ENCODE measurements around the gene HGS.

The HGS gene

GRCh38 chr17:81715872-81716673 lies 32.3 kb downstream of the HGS start:
- Mint-ChIP-seq H3K9me3 (no peaks in the 10 kb centered on the region), H3K27ac (no peak overlapping the region), H3K4me1 (peaks cover 29% of the 10 kb centered on the region), H3K4me3 (no peak overlapping the region), H3K27me3 (no peaks in the 10 kb centered on the region)
- ATAC-seq (no peak), DNase-seq (no peak)

GRCh38 chr17:81716674-81716996 lies 32.8 kb downstream of the HGS start:
- Mint-ChIP-seq H3K27me3 (no peaks in the 10 kb centered on the region), H3K4me1 (peaks cover 23% of the 10 kb centered on the region), H3K4me3 (no peak overlapping the region), H3K9me3 (no peaks in the 10 kb centered on the region), H3K27ac (no peak overlapping the region)
- DNase-seq, result no peak
- ATAC-seq, result no peak

- Mint-ChIP-seq H3K27me3 (no peaks in the 10 kb centered on the region), H3K9me3 (no peaks in the 10 kb centered on the region), H3K27ac (no peak overlapping the region)
Measured at GRCh38 chr17:81717049-81717765, 33.4 kb downstream of the HGS start.

DNA sequence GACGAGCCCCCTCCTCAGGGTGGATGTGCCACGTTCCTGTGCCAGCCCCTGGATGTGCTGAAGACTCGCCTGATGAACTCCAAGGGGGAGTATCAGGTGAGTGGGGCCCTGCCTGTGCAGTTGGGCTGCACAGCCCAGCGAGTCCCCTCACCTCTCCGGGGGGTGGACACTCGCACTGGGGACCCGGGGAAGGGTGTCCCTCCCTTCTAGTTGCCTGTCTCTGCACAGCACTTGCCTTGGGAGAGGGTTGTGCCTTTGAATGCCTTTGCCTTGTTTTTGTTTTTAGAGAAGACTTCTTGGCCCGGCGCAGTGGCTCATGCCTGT lies 33.9 kb downstream of the HGS start:
- DNase-seq (no peak), ATAC-seq (no peak)
- Mint-ChIP-seq H3K4me1 (peaks cover 19% of the 10 kb centered on the region), H3K4me3 (no peak overlapping the region), H3K27me3 (peaks cover under 1% of the 10 kb centered on the region), H3K9me3 (no peaks in the 10 kb centered on the region), H3K27ac (no peak overlapping the region)

More at GRCh38 chr17:81717049-81717765, 33.4 kb downstream of the HGS start:
- DNase-seq (no peak), ATAC-seq (no peak)
- Mint-ChIP-seq H3K4me3 (no peak overlapping the region), H3K4me1 (peaks cover 21% of the 10 kb centered on the region)

- Mint-ChIP-seq H3K4me3 (no peak overlapping the region), H3K27ac (no peak overlapping the region)
Measured at GRCh38 chr17:81719410-81720266, 35.8 kb downstream of the HGS start.

DNA sequence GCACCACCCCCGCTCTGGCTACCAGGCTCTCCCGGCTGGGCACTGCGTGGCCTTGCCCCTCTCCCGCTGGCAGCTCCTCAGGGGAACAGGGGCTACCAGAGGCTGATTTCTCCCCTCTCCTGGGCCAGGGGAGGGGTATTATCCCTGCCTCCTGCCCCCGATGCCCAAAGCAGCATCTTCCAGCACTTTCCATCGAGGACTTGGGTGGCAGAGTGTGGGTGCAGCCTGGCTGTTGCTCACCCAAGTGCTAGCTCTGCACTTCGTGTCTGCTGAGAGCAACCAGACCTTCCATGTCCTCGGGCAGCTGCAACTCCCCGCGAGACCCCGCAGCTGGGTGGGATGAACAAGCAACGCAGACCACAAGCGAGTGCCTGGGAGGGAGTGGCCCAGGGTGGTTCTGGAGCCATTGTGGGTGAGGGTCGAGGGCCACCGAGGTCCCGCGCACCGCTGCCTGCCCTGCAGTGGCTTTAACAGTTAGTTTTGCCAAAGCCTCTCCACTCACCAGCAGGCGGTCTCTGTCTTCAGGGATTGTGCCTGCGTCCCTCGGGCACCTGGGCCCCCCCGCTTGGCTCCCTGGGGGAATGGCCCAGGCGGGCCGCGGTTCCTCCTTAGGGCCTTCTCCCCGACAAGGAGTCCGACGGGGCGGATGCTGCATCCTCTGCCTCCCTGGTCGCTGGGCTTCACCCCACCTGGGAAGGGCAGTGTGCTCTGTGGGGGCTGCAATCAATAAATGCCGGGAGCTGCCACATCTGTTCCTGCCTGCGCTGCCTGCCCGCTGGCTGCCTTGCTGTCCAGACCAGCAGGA lies 36.7 kb downstream of the HGS start:
- DNase-seq, result no peak
- Mint-ChIP-seq H3K27ac (no peak overlapping the region), H3K4me1 (peaks cover 5% of the 10 kb centered on the region), H3K4me3 (no peak overlapping the region), H3K27me3 (peaks cover 16% of the 10 kb centered on the region), H3K9me3 (no peaks in the 10 kb centered on the region)
- ATAC-seq, result no peak

More at GRCh38 chr17:81719410-81720266, 35.8 kb downstream of the HGS start:
- no peaks in the 10 kb centered on the region for H3K9me3 Mint-ChIP-seq
- ATAC-seq (no peak), DNase-seq (no peak)
- H3K27me3 Mint-ChIP-seq, result peaks cover 16% of the 10 kb centered on the region
- peaks cover 5% of the 10 kb centered on the region for H3K4me1 Mint-ChIP-seq

DNA sequence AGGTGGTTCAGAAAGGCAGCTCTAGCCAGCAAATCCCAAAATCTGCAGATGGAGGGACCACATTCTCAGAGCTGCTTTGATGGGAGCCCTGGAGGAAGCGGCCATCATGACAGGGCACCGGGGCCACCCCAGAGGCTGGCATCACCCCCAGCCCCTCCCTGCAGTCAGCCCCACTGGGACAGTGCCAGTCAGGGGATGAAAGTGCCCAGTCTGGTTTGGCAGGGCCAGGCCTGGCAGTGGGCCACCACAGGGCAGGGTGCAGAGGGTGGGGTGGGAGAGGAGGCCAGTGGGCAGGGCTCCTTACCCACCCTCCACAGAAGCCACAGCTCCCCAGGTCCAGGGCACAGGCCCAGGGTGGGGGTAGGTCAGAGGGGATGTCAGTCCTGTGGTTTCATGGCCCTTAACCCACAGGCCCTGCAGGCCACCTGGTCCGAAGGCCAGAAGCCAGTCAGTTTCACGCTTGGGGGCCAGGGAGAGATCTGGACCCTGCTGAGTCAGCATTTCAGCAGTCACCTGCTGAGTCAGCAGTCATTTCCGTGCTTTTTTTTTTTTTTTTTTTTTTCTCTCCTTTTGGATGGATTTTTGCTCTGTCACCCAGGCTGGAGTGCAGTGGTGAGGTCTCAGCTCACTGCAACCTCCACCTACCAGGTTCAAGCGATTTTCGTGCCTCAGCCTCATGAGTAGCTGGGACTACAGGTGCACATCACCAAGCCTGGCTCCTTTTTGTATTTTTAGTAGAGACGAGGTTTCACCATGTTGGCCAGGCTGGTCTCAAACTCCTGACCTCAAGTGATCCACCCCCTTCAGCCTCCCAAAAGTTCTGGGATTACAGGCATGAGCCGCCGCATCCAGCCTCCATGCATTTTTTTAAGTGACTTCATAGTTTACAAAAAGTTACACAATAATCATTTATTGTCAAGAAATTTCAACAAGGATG lies 38.6 kb downstream of the HGS start:
- H3K9me3 Mint-ChIP-seq, result no peaks in the 10 kb centered on the region
- DNase-seq (no peak), ATAC-seq (peak; percentile 48)
- no peak overlapping the region for H3K27ac Mint-ChIP-seq
- no peak overlapping the region for H3K4me3 Mint-ChIP-seq
- H3K4me1 Mint-ChIP-seq, result peaks cover 5% of the 10 kb centered on the region
- H3K27me3 Mint-ChIP-seq, result peaks cover 34% of the 10 kb centered on the region

DNA sequence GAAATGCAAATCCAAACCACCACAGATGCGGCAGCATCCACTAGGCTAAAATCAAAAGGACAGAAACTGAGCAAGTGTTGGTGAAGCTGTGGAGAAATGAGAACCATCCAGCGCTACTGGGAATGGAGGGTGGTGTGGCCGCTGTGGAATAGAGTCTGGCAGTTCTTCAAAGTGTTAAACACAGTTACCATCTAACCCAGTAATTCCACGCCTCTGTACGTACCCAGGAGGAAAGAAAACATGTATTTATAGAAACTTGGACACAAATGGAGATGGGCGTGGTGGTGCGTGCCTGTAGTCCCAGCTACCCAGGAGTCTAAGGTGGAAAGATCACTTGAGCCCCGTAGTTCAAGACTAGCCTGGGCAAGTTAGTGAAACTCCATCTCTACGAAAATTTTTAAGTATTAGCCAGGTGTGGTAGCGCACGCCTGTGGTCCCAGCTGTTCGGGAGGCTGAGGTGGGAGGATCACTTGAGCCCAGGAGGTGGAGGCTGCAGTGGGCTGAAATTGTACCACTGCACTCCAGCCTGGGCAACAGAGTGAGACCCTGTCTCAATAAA lies 39.9 kb downstream of the HGS start:
- no peak for DNase-seq
- ATAC-seq, result no peak
- Mint-ChIP-seq H3K27ac (no peak overlapping the region), H3K27me3 (peaks cover 37% of the 10 kb centered on the region), H3K4me1 (peaks cover 5% of the 10 kb centered on the region), H3K9me3 (no peaks in the 10 kb centered on the region), H3K4me3 (no peak overlapping the region)

- no peak for ATAC-seq
- DNase-seq, result no peak
- Mint-ChIP-seq H3K27me3 (peaks cover 43% of the 10 kb centered on the region), H3K4me3 (no peak overlapping the region), H3K9me3 (no peaks in the 10 kb centered on the region), H3K4me1 (peaks cover 5% of the 10 kb centered on the region), H3K27ac (no peak overlapping the region)
Measured at GRCh38 chr17:81725439-81725838, 41.6 kb downstream of the HGS start.

DNA sequence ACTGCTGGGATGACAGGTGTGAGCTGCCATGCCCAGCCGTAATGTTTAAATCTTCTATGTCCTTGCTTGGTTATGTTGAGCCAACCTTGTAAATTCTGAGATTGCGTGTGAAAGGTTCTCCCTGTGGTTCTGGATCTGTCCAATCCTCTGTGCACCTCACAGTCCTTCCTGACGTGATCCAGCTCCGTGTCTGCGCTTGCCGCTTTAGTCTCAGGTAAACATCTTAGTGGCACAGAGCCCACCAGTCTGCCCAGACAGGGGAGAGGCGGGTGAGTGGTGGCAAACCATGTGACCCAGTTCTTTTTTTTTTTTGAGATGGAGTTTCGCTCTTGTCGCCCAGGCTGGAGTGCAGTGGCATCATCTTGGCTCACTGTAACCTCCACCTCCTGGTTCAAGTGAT lies 42.2 kb downstream of the HGS start:
- DNase-seq (no peak), ATAC-seq (no peak)
- H3K27me3 Mint-ChIP-seq, result peaks cover 49% of the 10 kb centered on the region
- no peaks in the 10 kb centered on the region for H3K9me3 Mint-ChIP-seq
- H3K27ac Mint-ChIP-seq, result no peak overlapping the region
- H3K4me1 Mint-ChIP-seq, result peaks cover 5% of the 10 kb centered on the region
- H3K4me3 Mint-ChIP-seq, result no peak overlapping the region

DNA sequence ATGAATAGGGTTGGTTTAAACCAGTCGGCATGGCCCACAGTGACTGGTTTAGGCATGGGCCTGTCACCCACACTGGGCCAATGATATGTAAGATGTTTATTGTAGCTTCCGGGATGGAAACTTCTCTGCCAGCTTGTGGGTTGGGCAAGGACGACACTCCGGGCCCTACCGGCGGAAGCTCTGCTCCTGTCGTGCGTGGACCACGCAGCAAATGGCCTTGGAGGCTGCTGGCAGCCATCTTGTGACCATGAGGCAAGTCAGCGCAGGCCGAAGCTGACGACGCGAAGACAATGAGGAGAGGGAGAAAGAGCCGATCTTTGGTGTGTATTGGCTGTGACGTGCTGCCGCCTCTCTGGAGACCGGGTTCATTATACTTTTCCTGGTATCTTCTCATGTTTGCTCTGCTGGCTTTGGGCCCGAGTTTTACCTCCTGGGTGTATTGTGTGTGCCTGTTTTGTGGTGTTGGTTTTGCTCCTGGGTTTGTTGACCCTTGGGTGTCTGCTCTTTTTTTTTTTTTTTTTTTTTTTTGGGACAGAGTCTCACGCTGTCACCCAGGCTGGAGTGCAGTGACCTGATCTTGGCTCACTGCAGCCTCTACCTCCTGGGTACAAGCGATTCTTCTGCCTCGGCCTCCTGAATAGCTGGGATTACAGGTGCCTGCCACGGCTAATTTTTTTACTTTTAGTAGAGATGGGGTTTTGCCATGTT lies 43.7 kb downstream of the HGS start:
- H3K4me3 Mint-ChIP-seq, result no peak overlapping the region
- DNase-seq, result no peak
- H3K27me3 Mint-ChIP-seq, result peaks cover 63% of the 10 kb centered on the region
- no peak for ATAC-seq
- no peaks in the 10 kb centered on the region for H3K9me3 Mint-ChIP-seq
- H3K4me1 Mint-ChIP-seq, result peaks cover 5% of the 10 kb centered on the region
- H3K27ac Mint-ChIP-seq, result no peak overlapping the region

GRCh38 chr17:81733507-81734404 lies 49.9 kb downstream of the HGS start:
- H3K27ac Mint-ChIP-seq, result peak overlapping the region in 1 of 2 donors; percentile 27

More at GRCh38 chr17:81733507-81734404, 49.9 kb downstream of the HGS start:
- H3K4me1 Mint-ChIP-seq, result peaks cover 20% of the 10 kb centered on the region
- peaks cover 87% of the 10 kb centered on the region for H3K27me3 Mint-ChIP-seq
- ATAC-seq (peak; percentile 92), DNase-seq (peak; percentile 68 to 78)
- no peaks in the 10 kb centered on the region for H3K9me3 Mint-ChIP-seq
- no peak overlapping the region for H3K4me3 Mint-ChIP-seq

Data from stimulated activated naive CD8-positive, alpha-beta T cell treated with anti-CD3 and anti-CD28 coated beads, Interleukin-15, amount 100 ng/mL, for 72 hours (primary cell).